Stimulated activated CD4-positive, alpha-beta T cell treated with anti-CD3 and anti-CD28 coated beads, Interleukin-15, amount 100 ng/mL, for 24 hours (primary cell): ENCODE data around the gene ZMIZ1.
A peak's percentile ranks its signal among the peaks of the same experiment; 100 is the strongest.

Experiments
- DNase-seq: peaks from one replicate; pipeline ENCODE4 v3.0.0-alpha.2; 2020

ZMIZ1 gene

DNA sequence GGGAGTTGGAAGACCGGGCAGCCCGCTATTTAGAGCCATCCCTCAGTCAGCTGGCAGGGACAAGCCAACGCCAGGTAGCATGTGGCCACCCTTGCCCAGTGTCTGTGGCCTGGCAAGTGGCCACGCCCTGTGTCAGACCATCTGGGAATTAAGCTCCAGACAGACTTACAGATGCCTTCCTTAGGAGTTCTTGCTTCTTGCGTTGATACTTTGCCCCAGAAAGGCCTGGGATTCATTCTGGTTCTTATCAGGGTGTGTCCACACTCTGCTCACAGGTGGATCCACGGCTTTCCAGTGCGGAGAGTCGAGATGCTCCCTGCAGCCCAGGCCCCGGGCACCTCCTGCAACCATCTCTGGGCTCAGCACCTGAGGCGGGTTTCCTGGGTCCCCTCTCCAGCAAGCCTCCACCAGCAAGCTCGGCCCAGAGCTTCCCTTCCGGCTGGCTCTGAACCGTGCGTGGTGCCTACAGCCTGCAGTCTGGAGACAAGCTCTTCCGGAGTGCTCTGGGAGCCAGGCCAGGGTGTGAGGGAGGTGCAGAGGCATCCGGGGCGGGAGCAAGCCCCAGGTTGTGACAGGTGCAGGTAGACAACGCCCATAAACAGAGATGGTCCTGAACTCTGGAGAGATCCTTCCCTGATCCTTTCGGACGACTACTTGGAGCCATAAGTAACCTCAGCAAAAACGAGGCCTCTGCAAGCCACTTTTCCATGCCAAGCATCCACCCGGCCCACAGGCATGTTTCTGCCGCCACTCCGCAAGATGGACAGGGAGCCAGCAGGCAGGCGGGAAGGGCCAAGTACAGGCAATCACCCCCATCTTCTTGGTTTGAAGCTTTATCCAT lies 246.2 kb downstream of the ZMIZ1 start:
- no peak for DNase-seq

DNA sequence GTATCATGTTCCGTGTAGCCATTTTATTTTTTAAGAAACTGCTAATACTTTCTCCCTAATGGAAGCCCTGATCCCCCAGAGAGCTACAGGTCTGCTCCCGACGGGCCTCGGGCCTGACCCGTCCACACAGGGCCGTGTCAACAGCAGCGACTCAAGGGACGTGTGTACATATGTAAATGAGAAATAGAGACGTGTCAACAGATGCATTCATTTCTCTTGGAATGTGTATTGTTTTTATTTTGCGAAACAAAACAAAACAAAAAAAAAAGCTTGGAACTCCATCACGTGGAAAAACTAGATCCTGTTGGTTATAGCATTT lies 246.8 kb downstream of the ZMIZ1 start:
- DNase-seq = no peak

DNA sequence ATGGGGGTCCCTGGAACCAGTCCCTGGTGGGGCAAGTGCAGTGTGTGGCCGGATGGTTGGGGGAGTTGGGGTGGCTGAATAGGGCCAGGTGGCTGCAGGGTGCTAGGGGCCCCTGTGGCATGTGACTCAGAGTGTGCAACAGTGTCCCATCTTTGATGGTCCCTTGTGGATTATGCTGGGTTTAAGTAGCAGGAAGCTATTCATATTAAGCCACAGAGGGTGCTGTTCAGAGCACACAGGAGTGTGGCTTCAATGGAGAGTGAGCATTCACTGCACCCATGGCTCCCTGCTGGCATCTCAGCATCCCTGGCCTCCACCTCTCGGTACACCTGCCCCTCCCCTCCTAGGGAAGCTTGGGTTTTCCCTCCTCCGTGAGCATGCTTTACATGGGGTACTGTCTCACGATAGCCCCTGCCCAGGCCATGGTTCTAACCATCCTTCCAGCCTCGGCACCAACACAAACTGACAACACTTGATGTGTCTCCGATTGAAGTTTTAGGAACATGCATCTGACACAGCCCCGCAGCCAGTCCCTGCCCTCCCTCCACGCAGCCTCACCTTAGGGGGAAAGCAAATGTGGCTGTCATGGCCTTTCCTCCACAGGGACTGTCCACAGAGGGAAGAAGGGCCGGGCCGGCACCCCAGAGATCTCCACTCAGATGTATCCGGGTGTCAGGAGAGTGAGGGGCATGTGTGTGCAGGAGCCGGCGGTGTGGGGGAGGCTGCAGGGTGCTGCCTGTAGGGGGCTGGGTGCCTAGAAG lies 248.1 kb downstream of the ZMIZ1 start:
- DNase-seq = peak; percentile 28

DNA sequence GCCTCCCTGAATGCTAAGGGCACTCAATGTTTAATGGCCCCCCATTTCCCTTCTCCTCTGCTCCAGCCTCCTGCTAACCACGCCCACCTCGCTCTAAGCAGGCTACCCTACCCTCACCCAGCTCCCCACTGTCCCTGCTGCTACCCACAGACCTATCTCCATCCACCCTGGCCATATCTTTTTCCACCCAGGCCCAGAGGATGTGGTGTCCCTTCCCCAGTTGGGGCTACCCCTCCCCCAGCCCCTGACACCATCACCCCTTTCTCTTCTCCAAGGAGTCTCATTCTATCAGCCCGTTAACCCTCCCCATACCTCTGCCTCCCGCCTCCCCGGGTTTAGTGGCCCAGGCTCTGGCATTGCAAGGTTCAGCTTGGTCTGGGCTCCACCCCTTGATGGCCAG lies 249.6 kb downstream of the ZMIZ1 start:
- DNase-seq = no peak

DNA sequence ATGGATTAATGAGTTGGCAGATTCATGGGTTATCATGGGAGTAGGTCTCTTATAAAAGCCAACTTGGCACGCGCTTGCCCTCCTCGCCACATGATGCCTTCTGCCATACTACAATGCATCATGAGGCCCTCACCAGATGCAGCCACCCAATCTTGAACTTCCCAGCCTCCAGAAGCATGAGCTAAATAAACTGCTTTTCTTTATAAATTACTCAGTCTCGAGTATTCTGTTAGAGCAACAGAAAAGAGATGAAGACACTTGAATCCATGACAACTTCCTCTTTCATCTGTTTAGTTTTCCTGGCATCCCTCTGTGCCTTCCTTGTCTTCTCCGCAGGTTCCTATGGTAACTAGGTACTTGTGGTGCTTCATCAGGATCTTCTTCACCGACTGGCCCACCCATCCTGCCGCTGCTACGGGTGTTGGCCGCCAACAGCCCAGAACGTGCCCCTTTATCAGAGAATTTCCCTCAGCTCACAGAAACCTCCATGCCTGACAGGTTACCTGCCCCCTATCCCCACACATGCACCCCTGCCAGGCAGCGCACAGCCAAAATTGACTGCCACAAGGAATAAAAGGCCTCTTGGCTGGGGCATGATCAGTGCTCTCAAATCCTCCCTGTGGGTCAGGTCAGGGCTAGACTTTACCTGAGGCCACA lies 250.5 kb downstream of the ZMIZ1 start:
- no peak for DNase-seq

DNA sequence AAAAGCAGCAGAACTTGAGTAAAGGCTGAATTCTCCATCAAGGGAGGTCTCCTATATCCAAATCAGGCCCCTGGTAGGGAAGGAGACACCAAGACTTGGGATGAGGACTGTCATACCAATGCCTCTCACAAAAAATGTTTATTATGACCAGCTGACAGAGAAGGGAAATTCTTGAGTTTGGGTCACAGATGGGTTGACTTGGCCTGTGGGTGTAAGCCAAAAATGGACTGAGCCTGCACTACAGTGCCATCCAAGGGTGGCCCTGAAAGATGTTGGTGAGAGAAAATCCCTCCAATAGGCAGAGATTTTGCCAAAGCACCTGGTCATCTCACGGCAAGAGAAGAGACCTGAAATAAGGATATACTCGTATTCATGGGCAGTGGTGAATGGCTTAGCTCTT lies 251.6 kb downstream of the ZMIZ1 start:
- DNase-seq = no peak

DNA sequence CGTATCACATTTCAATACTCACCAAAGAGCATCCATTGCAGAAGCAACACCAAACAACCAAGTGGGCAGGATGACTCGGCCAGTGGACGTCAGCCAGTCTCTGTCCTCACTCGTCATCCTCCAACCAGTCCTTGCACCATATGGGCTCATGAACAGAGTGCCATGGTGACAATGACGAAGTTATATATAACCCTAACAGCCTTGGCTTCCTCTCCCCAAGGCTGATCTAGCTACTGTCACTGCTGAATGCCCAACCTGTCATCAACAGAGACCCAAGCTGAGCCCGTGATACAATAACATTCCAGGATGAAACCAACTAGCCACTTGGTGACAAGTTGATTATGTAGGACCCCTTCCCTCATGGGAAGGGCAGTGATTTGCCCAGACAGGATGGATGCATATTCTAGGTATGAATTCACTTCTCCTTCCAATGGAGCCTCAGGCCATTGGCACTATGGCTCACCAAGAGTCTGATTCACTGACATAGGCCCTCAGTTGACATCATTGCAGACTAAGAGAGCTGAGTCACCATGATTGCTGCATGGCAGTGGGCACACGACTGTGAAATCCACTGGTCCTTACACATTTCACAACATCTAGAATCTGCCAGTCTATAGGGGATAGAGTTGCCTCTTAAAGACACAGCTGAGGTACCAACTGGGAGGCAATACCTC lies 252.2 kb downstream of the ZMIZ1 start:
- DNase-seq = peak; percentile 44

DNA sequence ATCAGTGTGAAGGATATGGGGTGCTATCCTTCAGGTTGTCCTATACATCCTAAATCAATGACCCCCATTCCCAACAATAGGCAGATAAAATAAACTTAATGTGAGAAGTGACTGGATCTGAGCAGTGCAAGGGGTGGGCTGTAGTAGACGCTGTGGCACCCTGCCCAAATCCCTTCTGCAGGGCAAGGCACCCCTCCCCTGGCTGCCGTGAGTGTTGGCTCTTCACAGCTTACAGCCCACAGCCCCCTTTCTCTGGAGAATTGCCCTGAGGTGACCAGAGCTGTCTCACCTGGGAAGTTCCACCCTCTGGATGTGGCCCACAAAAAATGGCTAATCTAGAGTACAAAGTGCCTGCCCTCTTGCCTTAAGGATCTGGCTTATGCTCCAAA lies 252.7 kb downstream of the ZMIZ1 start:
- no peak for DNase-seq

DNA sequence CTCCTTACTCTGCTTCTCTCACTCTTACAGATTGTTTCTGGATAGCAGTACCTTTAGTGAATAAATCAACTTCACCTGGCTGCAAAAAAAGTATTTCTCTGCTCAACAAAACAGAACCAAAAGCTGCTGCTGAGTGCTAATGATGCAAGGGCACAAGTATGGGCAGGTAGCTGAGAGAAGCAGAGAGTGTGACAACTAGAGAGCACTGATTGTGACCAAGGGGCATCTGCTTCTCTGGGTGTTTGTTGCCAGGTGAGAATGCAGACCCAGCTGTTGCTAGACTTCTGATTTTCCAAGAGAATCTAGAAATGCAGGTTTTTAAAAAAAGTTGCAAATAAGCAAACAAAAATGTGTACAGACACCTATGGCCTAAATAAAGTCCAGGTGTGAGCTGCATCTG lies 253.2 kb downstream of the ZMIZ1 start:
- no peak for DNase-seq

DNA sequence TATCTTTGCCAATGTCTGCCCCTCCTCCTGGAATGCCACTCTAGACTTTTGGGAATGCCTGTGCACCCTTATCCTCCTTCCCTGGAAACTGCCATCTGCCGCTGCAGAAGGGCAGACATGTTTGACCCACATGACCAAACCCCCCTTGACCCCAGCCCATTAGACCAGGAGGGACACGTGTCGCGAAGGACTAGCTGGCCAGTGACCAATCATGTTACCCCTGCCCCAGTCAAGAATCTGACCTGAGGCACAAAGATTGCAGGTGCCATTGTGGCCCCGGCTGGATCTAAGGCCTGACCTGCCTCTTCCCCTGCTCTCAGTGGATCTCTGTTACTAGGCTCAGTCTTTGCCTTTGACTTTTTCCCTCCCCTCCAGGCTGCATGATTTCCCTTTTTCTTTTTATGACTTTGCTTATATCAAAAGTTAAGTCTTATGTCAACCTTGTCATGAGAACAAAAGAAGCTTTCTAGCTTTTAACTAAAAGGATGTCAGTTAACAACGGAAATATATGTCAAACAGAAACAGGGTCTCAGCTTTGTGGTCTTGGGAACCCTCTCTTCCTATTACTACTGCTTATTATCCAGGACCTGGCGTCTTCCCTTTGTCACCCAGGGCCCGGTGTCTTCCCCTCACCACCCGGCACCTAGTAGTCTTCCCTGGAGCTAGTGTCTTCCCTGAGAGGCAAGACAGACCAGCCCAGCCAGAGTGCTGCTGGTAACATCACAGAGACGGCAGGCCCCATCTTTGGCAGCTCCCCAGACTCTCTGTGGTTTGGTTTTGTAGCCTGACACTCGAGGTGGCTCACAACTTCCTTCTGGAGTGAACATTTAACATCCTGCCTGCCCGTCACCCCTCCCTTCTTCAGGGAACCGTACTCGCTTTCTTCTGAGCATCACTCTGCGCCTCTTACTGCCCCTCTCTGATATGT lies 254.1 kb downstream of the ZMIZ1 start:
- DNase-seq = peak; percentile 84

DNA sequence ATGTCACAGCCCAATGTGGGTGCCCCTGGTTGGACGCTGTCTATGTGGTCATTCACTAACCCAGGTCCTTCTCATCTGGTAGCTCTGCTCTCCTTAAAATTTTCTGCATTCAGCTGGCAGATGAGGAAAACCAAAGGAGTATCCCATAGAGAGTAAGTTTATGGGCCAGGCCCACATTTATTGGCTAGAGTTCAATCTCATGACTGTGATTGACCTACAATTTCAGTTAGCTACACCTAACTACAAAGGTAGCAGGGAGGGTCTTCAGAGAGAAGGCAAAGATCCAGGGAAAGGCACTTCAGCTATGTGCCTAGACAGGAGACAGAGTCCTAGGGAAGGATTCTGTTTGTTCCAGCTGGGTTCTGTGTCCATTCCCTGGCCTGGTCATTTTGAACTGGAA lies 254.8 kb downstream of the ZMIZ1 start:
- no peak for DNase-seq

DNA sequence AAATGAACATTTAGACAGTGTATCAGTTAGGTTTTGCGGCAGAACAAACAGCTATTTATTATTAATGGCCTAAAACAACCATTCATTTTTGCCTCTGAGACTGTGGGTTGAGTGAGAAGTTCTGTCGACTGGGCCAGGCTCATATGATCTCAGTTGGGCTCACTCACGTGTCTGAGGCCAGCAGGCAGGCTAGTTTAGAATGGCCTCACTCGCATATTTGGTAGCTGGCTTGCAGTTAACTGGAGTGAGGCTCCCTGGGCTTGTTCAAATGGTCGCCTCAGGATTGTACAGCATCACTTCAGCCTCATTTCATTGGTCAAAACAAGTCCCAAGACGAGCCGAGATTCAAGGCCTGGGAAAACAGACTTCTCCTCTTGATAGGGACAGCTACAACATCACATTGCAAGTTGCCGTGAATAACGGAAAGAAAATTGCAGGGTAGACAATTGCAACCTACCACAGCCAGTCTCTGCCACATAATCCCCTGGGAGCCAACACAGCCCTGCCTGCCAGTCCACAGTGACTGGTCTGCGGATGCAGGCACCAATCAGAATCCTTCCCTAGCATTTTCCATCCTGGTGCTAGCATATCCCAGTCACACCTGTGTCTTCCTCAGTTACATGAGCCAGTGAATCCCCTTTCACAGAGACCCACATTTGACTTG lies 255.4 kb downstream of the ZMIZ1 start:
- DNase-seq = no peak

DNA sequence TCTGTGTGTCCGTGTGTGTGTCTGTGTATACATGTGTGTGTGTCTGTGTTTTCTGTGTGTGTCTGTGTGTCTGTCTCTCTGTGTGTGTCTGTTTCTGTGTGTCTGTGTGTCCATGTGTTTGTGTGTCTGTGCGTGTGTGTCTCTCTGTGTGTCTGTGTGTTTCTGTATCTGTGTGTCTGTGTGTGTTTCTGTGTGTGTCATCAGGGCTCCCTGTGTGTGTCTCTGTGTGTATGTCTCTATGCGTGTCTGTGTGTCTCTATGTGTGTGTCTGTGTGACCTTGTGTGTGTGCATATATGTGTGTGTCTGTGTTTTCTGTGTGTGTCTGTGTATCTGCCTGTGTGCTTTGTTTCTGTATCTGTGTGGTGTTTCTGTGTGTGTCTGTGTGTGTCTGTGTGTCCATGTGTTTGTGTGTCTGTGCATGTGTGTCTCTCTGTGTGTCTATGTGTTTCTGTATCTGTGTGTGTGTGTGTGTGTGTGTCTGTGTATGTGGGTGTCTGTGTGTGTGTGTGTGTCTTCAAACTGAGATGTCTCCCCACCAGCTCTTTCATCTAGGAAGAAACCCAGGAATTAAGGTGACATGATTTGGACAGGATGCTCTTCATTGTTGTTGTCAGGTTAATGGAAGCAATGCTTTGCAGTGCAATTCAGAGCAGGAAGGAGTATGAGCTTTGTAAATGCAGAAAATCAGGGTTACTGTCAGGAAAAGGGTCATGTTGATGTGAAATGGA lies 257.8 kb downstream of the ZMIZ1 start:
- no peak for DNase-seq

DNA sequence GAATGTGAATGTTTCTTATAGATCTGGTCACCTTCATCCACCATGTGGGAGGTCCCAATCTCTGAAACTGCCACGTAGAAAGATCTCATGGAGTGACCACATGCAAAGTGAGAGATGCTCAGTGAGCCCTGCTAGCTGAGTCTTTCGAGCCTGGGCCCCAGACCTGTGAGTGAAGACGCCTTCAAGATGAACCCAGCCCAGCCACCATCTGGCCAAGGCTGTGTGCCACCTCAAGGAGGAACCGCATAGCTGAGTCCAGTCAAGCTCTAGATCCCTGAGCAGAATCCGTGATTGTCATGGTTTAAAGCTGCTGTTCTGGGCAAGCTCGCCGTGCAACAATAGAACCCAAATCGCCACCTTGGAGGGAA lies 258.3 kb downstream of the ZMIZ1 start:
- no peak for DNase-seq

DNA sequence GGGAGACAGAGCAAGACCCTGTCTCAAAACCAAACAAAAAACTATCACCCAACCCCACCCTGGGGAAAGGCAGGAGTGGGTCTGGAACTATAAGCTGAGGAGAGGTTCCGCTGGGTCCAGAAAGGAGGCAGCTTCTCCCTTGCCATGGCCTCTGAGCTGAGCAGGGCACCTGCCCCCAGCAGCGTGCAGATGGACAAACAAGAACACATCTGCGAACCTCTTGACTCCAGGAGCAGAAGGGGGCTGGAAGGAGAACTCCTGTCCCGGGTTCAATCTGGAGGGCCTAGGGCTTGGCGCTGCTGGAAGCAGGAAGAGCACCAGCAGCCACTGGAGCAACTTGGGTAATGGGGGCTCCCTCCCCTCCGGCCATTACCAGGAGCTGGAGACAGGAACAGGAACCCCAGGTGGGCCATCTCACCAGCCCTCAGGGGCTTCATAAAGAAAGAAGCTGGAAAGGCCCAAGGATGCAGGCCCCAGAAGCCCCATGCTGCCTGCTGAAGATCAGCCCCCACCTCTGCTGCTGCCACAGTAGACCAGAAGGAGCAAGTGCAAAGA lies 259.5 kb downstream of the ZMIZ1 start:
- DNase-seq = no peak

DNA sequence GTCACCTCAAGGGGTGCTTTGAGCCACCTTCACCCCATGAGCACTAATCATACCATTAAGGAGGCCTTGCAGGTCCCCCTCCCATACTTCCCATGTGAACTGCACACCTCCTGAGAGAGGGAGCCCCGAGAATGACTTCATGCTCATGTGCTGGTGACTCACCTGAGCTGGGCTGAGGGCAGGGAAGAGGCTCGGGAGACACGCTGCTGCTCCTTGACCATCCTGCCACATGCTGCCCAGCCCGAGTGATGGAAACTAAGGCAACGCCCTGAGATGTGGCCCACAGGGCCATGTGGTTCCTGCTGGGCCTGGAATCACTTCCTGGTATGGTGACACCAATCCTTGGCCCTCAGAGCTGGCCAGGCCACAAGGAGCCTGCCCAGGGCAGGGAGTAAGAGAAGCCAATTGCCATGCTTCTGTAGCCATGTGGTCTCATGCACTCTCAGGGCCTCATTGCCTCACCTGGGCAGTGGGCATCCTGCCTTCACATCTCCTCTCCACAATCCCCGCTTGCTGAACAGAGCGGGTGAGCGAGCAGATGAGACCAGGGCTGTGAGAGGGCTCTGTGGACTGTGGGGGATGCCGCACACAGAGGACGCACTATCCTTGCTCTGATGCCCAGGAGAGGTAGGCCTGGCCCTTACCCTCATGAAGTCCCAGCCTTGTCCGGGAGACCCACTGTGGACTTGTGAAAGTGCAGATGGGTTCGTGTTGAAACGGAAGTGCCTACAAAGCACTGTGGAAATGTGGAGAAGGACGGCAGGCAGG lies 260.2 kb downstream of the ZMIZ1 start:
- DNase-seq = no peak

DNA sequence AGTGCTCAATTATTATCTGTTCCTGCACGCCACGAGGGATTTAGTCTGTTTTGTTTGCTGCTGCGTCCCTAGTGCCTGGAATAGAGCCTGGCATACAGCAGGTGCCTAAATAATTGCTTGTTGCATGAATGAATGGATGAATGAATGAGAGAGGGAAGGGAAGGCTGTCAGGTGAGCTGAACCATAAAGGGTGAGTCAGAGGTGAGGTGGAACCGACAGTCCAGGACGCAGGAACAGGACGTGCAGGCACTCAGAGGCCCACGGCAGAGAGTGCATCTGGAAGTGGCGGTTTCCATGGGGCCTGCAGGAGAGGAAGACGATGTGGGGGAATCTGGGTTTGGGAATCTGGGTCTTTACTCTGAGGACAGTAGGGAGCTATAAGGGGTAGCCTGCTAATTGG lies 260.8 kb downstream of the ZMIZ1 start:
- DNase-seq = no peak

DNA sequence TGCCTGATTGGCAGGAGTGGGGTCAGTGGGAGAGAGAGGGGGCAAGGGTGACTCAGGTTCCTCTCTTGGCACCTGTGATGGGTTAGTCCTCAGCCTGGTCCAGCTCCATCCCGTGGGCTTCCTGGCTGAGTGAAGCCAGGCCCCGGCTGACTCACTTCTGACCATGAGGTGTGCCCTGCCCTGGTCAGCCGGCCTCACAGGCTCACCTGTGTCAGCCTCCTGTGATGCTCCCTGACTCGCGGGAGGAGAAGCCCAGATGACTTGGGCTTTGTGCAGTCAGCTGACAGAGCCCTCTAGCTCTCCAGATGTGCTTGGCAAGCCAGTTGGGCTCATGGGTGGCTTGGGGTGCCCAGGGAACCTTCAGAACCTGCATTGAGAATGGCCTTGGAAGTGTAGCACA lies 262.5 kb downstream of the ZMIZ1 start:
- DNase-seq = peak; percentile 34

DNA sequence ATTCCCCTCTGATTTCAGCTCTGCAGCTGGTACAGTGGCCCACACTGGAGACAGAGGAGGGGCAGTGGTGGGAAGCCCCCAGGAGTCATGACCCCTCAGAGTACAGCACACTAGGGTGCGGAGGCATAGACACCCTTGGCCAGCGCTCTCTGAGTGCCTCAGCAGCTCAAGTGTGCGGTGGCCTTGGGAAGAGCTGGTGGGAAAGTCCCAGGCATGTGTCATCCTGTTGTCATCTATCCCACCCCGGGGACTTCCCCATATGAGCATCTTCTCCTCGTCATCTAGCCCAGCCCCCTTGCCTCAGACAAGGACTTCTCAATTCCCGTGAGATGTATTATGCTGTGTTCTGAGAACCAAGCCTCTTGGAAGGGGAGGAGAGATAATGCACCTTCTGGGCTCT lies 262.9 kb downstream of the ZMIZ1 start:
- DNase-seq = peak; percentile 92
